SHP77 (cell line): ENCODE measurements around the gene TMEM179B.
A peak's percentile ranks its signal among the peaks of the same experiment; 100 is the strongest.

Experiments used
- DNase-seq, 2 experiments: peaks; one replicate each; lab custom pipeline; 2025; lab: John Stamatoyannopoulos, UW

The TMEM179B gene

GRCh38 chr11:62832336-62833234 lies 45.4 kb downstream of the TMEM179B start, which contains the start of gene TEX54:
TSS of gene TEX54 (minus strand) at chr11:62832841.
- peak in 1 of 2 experiments; percentile 70 for DNase-seq

GRCh38 chr11:62835336-62835735 lies 48.1 kb downstream of the TMEM179B start:
- no peak for DNase-seq

- peak; percentile 86 to 89 for DNase-seq
Measured at GRCh38 chr11:62839050-62839945, 52.1 kb downstream of the TMEM179B start, which contains the start of gene WDR74. TSS of gene WDR74 (minus strand) at chr11:62839590. CDS start at chr11:62839570, 20 bp downstream.
